HG02885 (cell line): ENCODE data around the gene FGF10.

Source experiments
- ATAC-seq: cut with Tn5 transposase; IDR thresholded peaks from one replicate; pipeline ENCODE4 v1.9.1; 2021; ENCODE audit warnings: mild to moderate bottlenecking; ENCODE audit not compliant: unreplicated experiment, poor library complexity

FGF10 gene

GRCh38 chr5:44265713-44266112 lies 123.5 kb downstream of the FGF10 start:
- no peak for ATAC-seq

- no peak for ATAC-seq
These were observed 128.4 kb downstream of the FGF10 start for GRCh38 chr5:44260793-44261192.

GRCh38 chr5:44257653-44258365 lies 131.4 kb downstream of the FGF10 start:
- no peak for ATAC-seq

- no peak for ATAC-seq
These were observed 132.0 kb downstream of the FGF10 start for GRCh38 chr5:44257221-44257620.
